ENCODE data around the gene B9D1. TPM values are rescaled to one million over a fixed set of nuclear protein-coding genes. Genes with fewer than 3 reads are reported as not detected.

Gene B9D1
- total RNA-seq, 1 experiment from 2014 or later: 20.0 TPM

- Histone ChIP-seq H3K27ac (ENCODE audit: low read depth, low read length) (no peak overlapping the region), H3K4me3 (replicated peaks in 1 of 2; ENCODE audit: low read depth in 1 of 2, low read length in 2 of 2) (no peak overlapping the region), H3K79me2 (ENCODE audit: insufficient read depth, low read length) (peaks cover 49% of the 10 kb centered on the region; the same call in 1 of the 2 replicates), H3K9ac (ENCODE audit: low read length) (no peak overlapping the region), H3K4me1 (ENCODE audit: control insufficient read depth in 1 of 2, insufficient read depth in 2 of 2, low read length in 2 of 2) (no peaks in the 10 kb centered on the region), H2AFZ (ENCODE audit: low read depth, low read length, poor library complexity, severe bottlenecking) (no peak overlapping the region), H3K4me2 (ENCODE audit: low read length) (no peak overlapping the region), H3K27me3 (ENCODE audit: insufficient read depth, low read length) (no peaks in the 10 kb centered on the region), H3K9me3 (ENCODE audit: control insufficient read depth in 1 of 2, insufficient read depth in 1 of 2, low read depth in 1 of 2, low read length in 2 of 2) (no peaks in the 10 kb centered on the region), H3K9me2 (ENCODE audit: insufficient read depth) (no peaks in the 10 kb centered on the region), H3K36me3 (ENCODE audit: control insufficient read depth in 1 of 2, insufficient read depth in 2 of 2, low read length in 2 of 2) (no peaks in the 10 kb centered on the region; a peak in 1 of 4 replicates), H4K20me1 (ENCODE audit: insufficient read depth) (no peaks in the 10 kb centered on the region; the same call in 1 of the 2 replicates)
- CTCF ChIA-PET: no interaction called here
- RAD21 ChIA-PET (ENCODE audit: low non-redundant PET in 1 of 2, low total read pairs in 2 of 2, uncharacterized antibody in 2 of 2, unreplicated experiment in 2 of 2): no interaction called here
- no peak for TF ChIP-seq FOSL1 (IDR thresholded peaks at IDR 0.05; ENCODE audit: low read depth)
- TF ChIP-seq, protein P1, sequence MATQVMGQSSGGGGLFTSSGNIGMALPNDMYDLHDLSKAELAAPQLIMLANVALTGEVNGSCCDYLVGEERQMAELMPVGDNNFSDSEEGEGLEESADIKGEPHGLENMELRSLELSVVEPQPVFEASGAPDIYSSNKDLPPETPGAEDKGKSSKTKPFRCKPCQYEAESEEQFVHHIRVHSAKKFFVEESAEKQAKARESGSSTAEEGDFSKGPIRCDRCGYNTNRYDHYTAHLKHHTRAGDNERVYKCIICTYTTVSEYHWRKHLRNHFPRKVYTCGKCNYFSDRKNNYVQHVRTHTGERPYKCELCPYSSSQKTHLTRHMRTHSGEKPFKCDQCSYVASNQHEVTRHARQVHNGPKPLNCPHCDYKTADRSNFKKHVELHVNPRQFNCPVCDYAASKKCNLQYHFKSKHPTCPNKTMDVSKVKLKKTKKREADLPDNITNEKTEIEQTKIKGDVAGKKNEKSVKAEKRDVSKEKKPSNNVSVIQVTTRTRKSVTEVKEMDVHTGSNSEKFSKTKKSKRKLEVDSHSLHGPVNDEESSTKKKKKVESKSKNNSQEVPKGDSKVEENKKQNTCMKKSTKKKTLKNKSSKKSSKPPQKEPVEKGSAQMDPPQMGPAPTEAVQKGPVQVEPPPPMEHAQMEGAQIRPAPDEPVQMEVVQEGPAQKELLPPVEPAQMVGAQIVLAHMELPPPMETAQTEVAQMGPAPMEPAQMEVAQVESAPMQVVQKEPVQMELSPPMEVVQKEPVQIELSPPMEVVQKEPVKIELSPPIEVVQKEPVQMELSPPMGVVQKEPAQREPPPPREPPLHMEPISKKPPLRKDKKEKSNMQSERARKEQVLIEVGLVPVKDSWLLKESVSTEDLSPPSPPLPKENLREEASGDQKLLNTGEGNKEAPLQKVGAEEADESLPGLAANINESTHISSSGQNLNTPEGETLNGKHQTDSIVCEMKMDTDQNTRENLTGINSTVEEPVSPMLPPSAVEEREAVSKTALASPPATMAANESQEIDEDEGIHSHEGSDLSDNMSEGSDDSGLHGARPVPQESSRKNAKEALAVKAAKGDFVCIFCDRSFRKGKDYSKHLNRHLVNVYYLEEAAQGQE (IDR thresholded peaks at IDR 0.05; ENCODE audit: low read depth): no peak
- TF ChIP-seq ZNF274 (IDR thresholded peaks at IDR 0.05; ENCODE audit: low read depth, low read length): no peak
- TF ChIP-seq EZH2 (IDR thresholded peaks at IDR 0.05): no peak
- TF ChIP-seq POLR2A (IDR thresholded peaks at IDR 0.05; ENCODE audit: borderline replicate concordance, extremely low read depth, insufficient read depth, insufficient read length): no peak
- TF ChIP-seq SRF (IDR thresholded peaks at IDR 0.05; ENCODE audit: low read depth): no peak
- TF ChIP-seq CEBPB (IDR thresholded peaks at IDR 0.05; ENCODE audit: low read depth): no peak
- no peak for TF ChIP-seq SP1 (IDR thresholded peaks at IDR 0.05; ENCODE audit: low read depth)
- TF ChIP-seq YY1 (IDR thresholded peaks at IDR 0.05; ENCODE audit: extremely low read depth, insufficient replicate concordance, low read depth, low read length): no peak
- no peak for TF ChIP-seq JUND (IDR thresholded peaks at IDR 0.05)
- no peak for TF ChIP-seq SIN3A (IDR thresholded peaks at IDR 0.05; ENCODE audit: low read depth)
- TF ChIP-seq CBX3 (IDR thresholded peaks at IDR 0.05; ENCODE audit: low read depth): no peak
- no peak for TF ChIP-seq EZH2phosphoT487 (IDR thresholded peaks at IDR 0.05; ENCODE audit: borderline replicate concordance)
- no TSS peak for BruUV-seq (replicated peaks)
- intact Hi-C loops (cut with micrococcal nuclease): no loop called here
- POLR2A ChIA-PET: no interaction called here
- DNase-seq (ENCODE audit: low read depth, low spot score) (no peak), ATAC-seq (no peak)
Observed at GRCh38 chr17:19295473-19296135, 66.9 kb downstream of the B9D1 start.

Data from HCT116 (cell line).